Measurements from ENCODE around the gene DIP2B. TPM values are rescaled to one million over a fixed set of nuclear protein-coding genes. Genes with fewer than 3 reads are reported as not detected.

The DIP2B gene
- polyA plus RNA-seq, 1 donor from 2014 or later: 44.0 TPM

GRCh38 chr12:50538182-50538581, 33.4 kb downstream of the DIP2B start:
- no peak overlapping the region for H3K9ac ChIP-seq (ENCODE audit: low read length)
- peaks cover 48% of the 10 kb centered on the region for H3K79me2 ChIP-seq (replicated peaks; ENCODE audit: insufficient read depth, low read length)
- H3K9me2 ChIP-seq (ENCODE audit: insufficient read depth, low read length): no peaks in the 10 kb centered on the region
- no peak overlapping the region for H3K4me3 ChIP-seq (ENCODE audit: low read length)
- H3K9me3 ChIP-seq (ENCODE audit: low read length): no peaks in the 10 kb centered on the region
- no peaks in the 10 kb centered on the region for H4K20me1 ChIP-seq (ENCODE audit: insufficient read depth)
- no peaks in the 10 kb centered on the region for H3K36me3 ChIP-seq (ENCODE audit: insufficient read depth, low read length)
- no peak overlapping the region for H3K27ac ChIP-seq (ENCODE audit: low read length)
- no peak overlapping the region for H3K4me2 ChIP-seq (ENCODE audit: low read length)
- no peak overlapping the region for H2AFZ ChIP-seq (ENCODE audit: low read depth, low read length)
- H3K27me3 ChIP-seq (ENCODE audit: insufficient read depth, low read depth, low read length): no peaks in the 10 kb centered on the region
- no peak for TF ChIP-seq EZH2 (IDR thresholded peaks at IDR 0.05; ENCODE audit: borderline replicate concordance, insufficient read depth, low read length, poor library complexity, severe bottlenecking)
- no peak for TF ChIP-seq POLR2AphosphoS5 (IDR thresholded peaks at IDR 0.05)
- TF ChIP-seq RAD21 (conservative IDR thresholded peaks at IDR 0.05): no peak
- TF ChIP-seq CTCF (IDR thresholded peaks at IDR 0.05; ENCODE audit: poor library complexity, severe bottlenecking): no peak
- TF ChIP-seq EP300 (conservative IDR thresholded peaks at IDR 0.05; ENCODE audit: poor library complexity, severe bottlenecking): no peak
- no peak for TF ChIP-seq MXI1 (conservative IDR thresholded peaks at IDR 0.05; ENCODE audit: poor library complexity, severe bottlenecking)
- no peak for TF ChIP-seq TAF1 (IDR thresholded peaks at IDR 0.05; ENCODE audit: low read depth)
- TF ChIP-seq SMC3 (conservative IDR thresholded peaks at IDR 0.05; ENCODE audit: poor library complexity): no peak
- no peak for TF ChIP-seq REST (IDR thresholded peaks at IDR 0.05; ENCODE audit: borderline replicate concordance)
- H3F3A ChIP-seq (ENCODE audit: insufficient read depth, low read length, poor library complexity, severe bottlenecking): no peaks in the 10 kb centered on the region

- H3K9me3 ChIP-seq (ENCODE audit: low read length): no peaks in the 10 kb centered on the region
- H3K4me2 ChIP-seq (ENCODE audit: low read length): no peak overlapping the region
- H2AFZ ChIP-seq (ENCODE audit: low read depth, low read length): no peak overlapping the region
- no peaks in the 10 kb centered on the region for H4K20me1 ChIP-seq (ENCODE audit: insufficient read depth)
- H3K9ac ChIP-seq (ENCODE audit: low read length): no peak overlapping the region
- no peaks in the 10 kb centered on the region for H3K36me3 ChIP-seq (ENCODE audit: insufficient read depth, low read length)
- TF ChIP-seq MXI1 (conservative IDR thresholded peaks at IDR 0.05; ENCODE audit: poor library complexity, severe bottlenecking) (no peak), CTCF (IDR thresholded peaks at IDR 0.05; ENCODE audit: poor library complexity, severe bottlenecking) (no peak), TAF1 (IDR thresholded peaks at IDR 0.05; ENCODE audit: low read depth) (no peak), REST (IDR thresholded peaks at IDR 0.05; ENCODE audit: borderline replicate concordance) (no peak), EP300 (conservative IDR thresholded peaks at IDR 0.05; ENCODE audit: poor library complexity, severe bottlenecking) (no peak), RAD21 (conservative IDR thresholded peaks at IDR 0.05) (no peak), EZH2 (IDR thresholded peaks at IDR 0.05; ENCODE audit: borderline replicate concordance, insufficient read depth, low read length, poor library complexity, severe bottlenecking) (no peak), POLR2AphosphoS5 (IDR thresholded peaks at IDR 0.05) (no peak), SMC3 (conservative IDR thresholded peaks at IDR 0.05; ENCODE audit: poor library complexity) (no peak)
- H3K27me3 ChIP-seq (ENCODE audit: insufficient read depth, low read depth, low read length): no peaks in the 10 kb centered on the region
- no peak overlapping the region for H3K27ac ChIP-seq (ENCODE audit: low read length)
- no peaks in the 10 kb centered on the region for H3F3A ChIP-seq (ENCODE audit: insufficient read depth, low read length, poor library complexity, severe bottlenecking)
- no peak overlapping the region for H3K4me3 ChIP-seq (ENCODE audit: low read length)
- H3K79me2 ChIP-seq (replicated peaks; ENCODE audit: insufficient read depth, low read length): peaks cover 33% of the 10 kb centered on the region
- H3K9me2 ChIP-seq (ENCODE audit: insufficient read depth, low read length): no peaks in the 10 kb centered on the region
These were observed 36.4 kb downstream of the DIP2B start for GRCh38 chr12:50541139-50541538.

Data from neural cell (in vitro differentiated cells).